IMR-90 (cell line): ENCODE results near the gene DGKE. TPM values are rescaled to one million over a fixed set of nuclear protein-coding genes. Genes with fewer than 3 reads are reported as not detected.

Experiments used
- ATAC-seq: fragments of 200-7000 bp; cut with Tn5 transposase; 2 replicates; pipeline ENCODE4 v1.9.1; 2020; ENCODE audit warnings: low read depth, mild to moderate bottlenecking, moderate library complexity
- BruUV-seq: library from RNA; stranded (reverse); fragments of 400-500 nt; replicated peaks from 2 replicates; lab custom pipeline; 2021; lab: Mats Ljungman, UMichigan
- CTCF ChIA-PET: fragments of 300-600 bp; formaldehyde crosslinking; extraction: SDS; loops from one replicate; lab custom pipeline; 2021; ENCODE audit warnings: antibody characterized with exemption; lab: Yijun Ruan, JAX
- POLR2A ChIA-PET: fragments of 300-600 bp; sonication (Branson Sonifier 250); formaldehyde crosslinking; loops from one replicate; lab custom pipeline; 2022; ENCODE audit warnings: antibody characterized with exemption; ENCODE audit not compliant: unreplicated experiment; lab: Charles Lee
- DNase-seq: peaks from one replicate; pipeline ENCODE4 v3.0.0; 2013
- H2AFZ ChIP-seq: replicated peaks from 2 replicates; pipeline ENCODE3; 2013; ENCODE audit warnings: low read length, mild to moderate bottlenecking; ENCODE audit not compliant: poor library complexity
- H2AK5ac ChIP-seq: 2 replicates; pipeline ENCODE4 v1.6.1; 2013; ENCODE audit warnings: low read depth, low read length, inconsistent platforms
- H2AK9ac ChIP-seq: replicated peaks from 2 replicates; pipeline ENCODE3; 2013; ENCODE audit warnings: mild to moderate bottlenecking, low read depth, low read length, moderate library complexity; ENCODE audit not compliant: poor library complexity
- H2BK120ac ChIP-seq: 2 replicates; pipeline ENCODE4 v1.6.1; 2013; ENCODE audit warnings: low read depth, low read length, inconsistent platforms
- H2BK15ac ChIP-seq: 3 replicates; pipeline ENCODE4 v1.6.1; 2013; ENCODE audit warnings: low read depth, low read length, inconsistent platforms
- H2BK20ac ChIP-seq: 2 replicates; pipeline ENCODE4 v1.6.1; 2013; ENCODE audit warnings: low read depth, mild to moderate bottlenecking, inconsistent platforms, low read length, moderate library complexity
- H2BK5ac ChIP-seq: 2 replicates; pipeline ENCODE4 v1.6.1; 2013; ENCODE audit warnings: mild to moderate bottlenecking, low read depth, low read length, inconsistent platforms; ENCODE audit not compliant: poor library complexity, severe bottlenecking
- H3K14ac ChIP-seq: replicated peaks from 2 replicates; pipeline ENCODE4 v1.6.1; 2013; ENCODE audit warnings: low read depth, low read length, inconsistent platforms
- H3K18ac ChIP-seq: 2 replicates; pipeline ENCODE4 v1.6.1; 2013; ENCODE audit warnings: low read depth, low read length, control low read depth
- H3K23ac ChIP-seq: 2 replicates; pipeline ENCODE4 v1.6.1; 2013; ENCODE audit warnings: low read depth, low read length, inconsistent platforms
- H3K27ac ChIP-seq: 2 replicates; pipeline ENCODE4 v1.5.1; 2013; ENCODE audit warnings: mild to moderate bottlenecking, control low read depth, low read length; ENCODE audit not compliant: insufficient read depth
- H3K27me3 ChIP-seq: 2 replicates; pipeline ENCODE4 v1.6.1; 2013; ENCODE audit warnings: low read length; ENCODE audit not compliant: control insufficient read depth, insufficient read depth
- H3K36me3 ChIP-seq: 2 replicates; pipeline ENCODE4 v1.6.1; 2013; ENCODE audit warnings: low read length, mixed read lengths; ENCODE audit not compliant: control insufficient read depth, insufficient read depth
- H3K4ac ChIP-seq: 2 replicates; pipeline ENCODE4 v1.6.1; 2013; ENCODE audit warnings: low read depth, low read length, inconsistent platforms
- H3K4me1 ChIP-seq: 2 replicates; pipeline ENCODE4 v1.6.1; 2013; ENCODE audit warnings: low read length, mixed read lengths; ENCODE audit not compliant: control insufficient read depth, insufficient read depth
- H3K4me2 ChIP-seq: 2 replicates; pipeline ENCODE4 v1.6.1; 2013; ENCODE audit warnings: low read depth, mild to moderate bottlenecking, control low read depth, low read length, moderate library complexity
- H3K4me3 ChIP-seq: 2 replicates; pipeline ENCODE4 v1.5.1; 2013; ENCODE audit warnings: low read depth, mild to moderate bottlenecking, control low read depth, low read length, moderate library complexity; ENCODE audit not compliant: insufficient read depth
- H3K56ac ChIP-seq: 2 replicates; pipeline ENCODE4 v1.6.1; 2013; ENCODE audit warnings: low read length, inconsistent platforms; ENCODE audit not compliant: insufficient read depth; ENCODE audit errors: extremely low read depth
- H3K79me1 ChIP-seq, 2 experiments: 2 replicates each; pipeline ENCODE4 v1.6.1; 2013; ENCODE audit warnings: low read length in 2 of 2, inconsistent platforms in 1 of 2, low read depth in 1 of 2
- H3K9ac ChIP-seq: 2 replicates; pipeline ENCODE4 v1.6.1; 2013; ENCODE audit warnings: low read depth, low read length, control low read depth
- H3K9me1 ChIP-seq: 2 replicates; pipeline ENCODE4 v1.6.1; 2013; ENCODE audit warnings: low read length, inconsistent platforms; ENCODE audit not compliant: insufficient read depth
- H3K9me3 ChIP-seq: 2 replicates; pipeline ENCODE4 v1.6.1; 2013; ENCODE audit warnings: low read length; ENCODE audit not compliant: control insufficient read depth, insufficient read depth
- H4K20me1 ChIP-seq: 2 replicates; pipeline ENCODE4 v1.6.1; 2013; ENCODE audit warnings: low read length, inconsistent platforms; ENCODE audit not compliant: insufficient read depth
- H4K5ac ChIP-seq: 2 replicates; pipeline ENCODE4 v1.6.1; 2013; ENCODE audit warnings: mild to moderate bottlenecking, low read depth, low read length, control low read depth
- H4K8ac ChIP-seq, 2 experiments: 2 replicates each; pipeline ENCODE4 v1.6.1; 2013; ENCODE audit warnings: low read depth in 2 of 2, low read length in 2 of 2, control low read depth in 1 of 2, inconsistent platforms in 1 of 2
- H4K91ac ChIP-seq: 2 replicates; pipeline ENCODE4 v1.6.1; 2013; ENCODE audit warnings: low read depth, low read length, inconsistent platforms; ENCODE audit not compliant: insufficient read depth
- BHLHE40 ChIP-seq: fragments of 150-350 bp; IDR thresholded peaks from 2 replicates; pipeline ENCODE4 v1.6.1; 2016; ENCODE audit warnings: mild to moderate bottlenecking, low read depth, low read length
- CHD1 ChIP-seq: IDR thresholded peaks from 2 replicates; pipeline ENCODE4 v1.6.1; 2012; ENCODE audit warnings: low read depth, low read length, improper control_type of control experiment
- CTCF ChIP-seq: conservative IDR thresholded peaks from 2 replicates; pipeline ENCODE4 v1.5.1; 2012; ENCODE audit warnings: mild to moderate bottlenecking, low read depth, low read length, improper control_type of control experiment
- MAFK ChIP-seq: IDR thresholded peaks from 2 replicates; pipeline ENCODE4 v1.6.1; 2012; ENCODE audit warnings: low read depth, low read length, improper control_type of control experiment
- MXI1 ChIP-seq: IDR thresholded peaks from 2 replicates; pipeline ENCODE4 v1.6.1; 2012; ENCODE audit warnings: low read depth, mild to moderate bottlenecking, low read length, moderate library complexity, borderline replicate concordance
- NFE2L2 ChIP-seq: fragments of 150-350 bp; IDR thresholded peaks from 2 replicates; pipeline ENCODE4 v1.6.1; 2016; ENCODE audit warnings: low read depth, mild to moderate bottlenecking, low read length
- RAD21 ChIP-seq: IDR thresholded peaks from 2 replicates; pipeline ENCODE4 v1.6.1; 2012; ENCODE audit warnings: low read length, improper control_type of control experiment
- WGBS, 2 experiments: methylation state at CpG; one replicate each; pipeline versions ENCODE4 v1.1.5 to v1.1.7; 2013; ENCODE audit warnings: missing lambda C conversion rate in 2 of 2; ENCODE audit not compliant: insufficient read length in 1 of 2; ENCODE audit errors: extremely low coverage in 2 of 2; 5-methylcytosine and 5-hydroxymethylcytosine counted together
- dilution Hi-C: fragments of 300-500 bp; cut with HindIII; formaldehyde crosslinking; loops from one replicate; pipeline ENCODE4 v1.14.3; 2018; ENCODE audit warnings: low sequenced_read_pairs; ENCODE audit not compliant: unreplicated experiment
- in situ Hi-C: fragments of 300-500 bp; cut with MboI; formaldehyde crosslinking; loops from 3 replicates; pipeline ENCODE4 v1.14.3; 2019; ENCODE audit warnings: low sequenced_read_pairs, inconsistent platforms, mixed read lengths
- intact Hi-C: fragments of 100-400 bp; cut with micrococcal nuclease; formaldehyde crosslinking; loops from 2 replicates; pipeline ENCODE4 v1.10.0; 2022
- polyA plus RNA-seq, 3 experiments: library from polyadenylated mRNA; depleted of rRNA; stranded (reverse); fragments of >200 nt; gene quantifications; 2 replicates each; pipeline ENCODE4 v1.2.3, GENCODE V29; 2012; ENCODE audit warnings: low replicate concordance in 1 of 3
- total RNA-seq: library from RNA; depleted of rRNA; stranded (reverse); fragments of >200 nt; gene quantifications from 2 replicates; pipeline ENCODE4 v1.2.3, GENCODE V29; 2012
- TF ChIP-seq, protein P1 (sequence below): fragments of 150-350 bp; IDR thresholded peaks from 2 replicates; pipeline ENCODE4 v1.6.1; 2016; ENCODE audit warnings: low read depth, mild to moderate bottlenecking, low read length, moderate library complexity, borderline replicate concordance

DGKE gene
- total and polyA plus RNA-seq, 2 of the 4 experiments (the other 2 are of a cell fraction), result 3.9 to 5.0 TPM

GRCh38 chr17:56842577-56842976 is 8.6 kb downstream of the DGKE start:
- H3K4me2 ChIP-seq, result no peak overlapping the region
- DNase-seq (no peak), ATAC-seq (no peak)
- no peak overlapping the region for H3K9ac ChIP-seq
- H3K18ac ChIP-seq, result no peak overlapping the region
- no peak overlapping the region for H3K56ac ChIP-seq
- no peak overlapping the region for H3K4me3 ChIP-seq
- H3K9me1 ChIP-seq, result no peaks in the 10 kb centered on the region
- H3K4me1 ChIP-seq, result no peaks in the 10 kb centered on the region
- in situ Hi-C loops (no loop called here), dilution Hi-C loops (no loop called here), intact Hi-C loops (no loop called here)
- H2BK5ac ChIP-seq, result no peak overlapping the region
- no peak overlapping the region for H3K27ac ChIP-seq
- H4K20me1 ChIP-seq, result no peaks in the 10 kb centered on the region
- H4K5ac ChIP-seq, result no peak overlapping the region
- H2AK5ac ChIP-seq, result no peak overlapping the region
- H3K23ac ChIP-seq, result no peak overlapping the region
- H3K9me3 ChIP-seq, result no peaks in the 10 kb centered on the region
- H3K79me1 ChIP-seq, result peaks cover 4 to 7% of the 10 kb centered on the region in 2 experiments
- H3K27me3 ChIP-seq, result no peaks in the 10 kb centered on the region
- TF ChIP-seq CHD1 (no peak), CTCF (no peak), NFE2L2 (no peak), BHLHE40 (no peak), MXI1 (no peak), RAD21 (no peak), MAFK (no peak)
- TF ChIP-seq, protein P1, sequence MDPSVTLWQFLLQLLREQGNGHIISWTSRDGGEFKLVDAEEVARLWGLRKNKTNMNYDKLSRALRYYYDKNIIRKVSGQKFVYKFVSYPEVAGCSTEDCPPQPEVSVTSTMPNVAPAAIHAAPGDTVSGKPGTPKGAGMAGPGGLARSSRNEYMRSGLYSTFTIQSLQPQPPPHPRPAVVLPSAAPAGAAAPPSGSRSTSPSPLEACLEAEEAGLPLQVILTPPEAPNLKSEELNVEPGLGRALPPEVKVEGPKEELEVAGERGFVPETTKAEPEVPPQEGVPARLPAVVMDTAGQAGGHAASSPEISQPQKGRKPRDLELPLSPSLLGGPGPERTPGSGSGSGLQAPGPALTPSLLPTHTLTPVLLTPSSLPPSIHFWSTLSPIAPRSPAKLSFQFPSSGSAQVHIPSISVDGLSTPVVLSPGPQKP, result no peak
- ChIA-PET CTCF (interaction anchor here (0.6 to 1.9 kb wide), 3 partner anchors 10 to 13 kb away, joined by 3 to 7 read pairs (median 4); no protein-coding TSS in a partner anchor), POLR2A (no interaction called here)
- H2AFZ ChIP-seq, result no peak overlapping the region
- H3K36me3 ChIP-seq, result peaks cover 8% of the 10 kb centered on the region
- 100% methylated on average over 1 of the region's 2 CpGs; no CpG with 5 or more reads in 1 of the 2 experiments for WGBS, 2 experiments
- no peak overlapping the region for H4K91ac ChIP-seq
- no TSS peak for BruUV-seq
- H2BK15ac ChIP-seq, result no peak overlapping the region
- no peak overlapping the region for H2BK120ac ChIP-seq
- no peak overlapping the region for H3K4ac ChIP-seq
- no peak overlapping the region for H3K14ac ChIP-seq
- no peak overlapping the region for H2BK20ac ChIP-seq
- no peak overlapping the region for H4K8ac ChIP-seq
- H2AK9ac ChIP-seq, result no peak overlapping the region
